ENCODE results near the gene TLCD4. TPM values are rescaled to one million over a fixed set of nuclear protein-coding genes. Genes with fewer than 3 reads are reported as not detected.

The TLCD4 gene
- total RNA-seq, 1 experiment from 2014 or later, result 2.9 TPM

DNA sequence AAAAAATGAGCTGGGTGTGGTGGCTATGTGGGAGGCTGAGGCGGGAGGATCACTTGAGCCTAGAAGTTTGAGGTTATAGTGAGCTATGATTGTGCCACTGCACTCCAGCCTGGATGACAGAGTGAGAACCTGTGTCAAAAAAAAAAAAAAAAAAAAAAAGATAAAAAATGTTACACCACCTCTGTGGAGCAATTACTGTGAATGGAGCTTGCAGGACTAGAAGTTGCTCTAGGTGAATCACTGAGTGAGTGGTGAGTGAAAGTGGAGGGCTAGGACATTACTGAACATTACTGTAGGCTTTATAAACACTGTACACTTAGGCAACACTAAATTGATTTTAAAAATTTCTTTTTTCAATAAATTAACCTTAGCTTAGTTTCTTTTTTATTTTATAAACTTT lies 21.9 kb downstream of the TLCD4 start:
- Histone ChIP-seq H3K36me3 (ENCODE audit: control insufficient read depth, insufficient read depth, low read length) (no peaks in the 10 kb centered on the region), H3K4me3 (ENCODE audit: low read depth in 2 of 2, low read length in 2 of 2) (no peak overlapping the region), H3K9me3 (ENCODE audit: control insufficient read depth, insufficient read depth, low read depth, low read length) (no peaks in the 10 kb centered on the region), H3K27ac (ENCODE audit: low read length) (no peak overlapping the region), H3K4me1 (ENCODE audit: control insufficient read depth, insufficient read depth, low read length) (no peaks in the 10 kb centered on the region), H3K27me3 (ENCODE audit: control insufficient read depth, insufficient read depth, low read length) (no peaks in the 10 kb centered on the region)
- no peak for DNase-seq (ENCODE audit: low read depth, low spot score)
- in situ Hi-C loops (cut with HindIII; ENCODE audit: low pct_unique_long_range_greater_than_20kb, low sequenced_read_pairs) (no loop called here), intact Hi-C loops (cut with micrococcal nuclease; ENCODE audit: unreplicated experiment) (no loop called here)
- no TSS peak for BruUV-seq (replicated peaks)
- CTCF ChIA-PET, result interaction anchor here (0.7 kb wide), 1 partner anchor 273 kb away, joined by 6 read pairs; no protein-coding TSS in a partner anchor
- no peak for ATAC-seq
- POLR2A ChIA-PET, result interaction anchor here (0.6 kb wide), 1 partner anchor 9 kb away, joined by 7 read pairs; no protein-coding TSS in a partner anchor
- no peak for TF ChIP-seq TCF7L2 (IDR thresholded peaks at IDR 0.05; ENCODE audit: low read depth, low read length)
- TF ChIP-seq SIN3A (IDR thresholded peaks at IDR 0.05; ENCODE audit: borderline replicate concordance, insufficient read depth, low read depth, low read length), result no peak
- TF ChIP-seq POLR2AphosphoS5 (IDR thresholded peaks at IDR 0.05; ENCODE audit: low read depth, low read length), result no peak
- TF ChIP-seq, protein P1, sequence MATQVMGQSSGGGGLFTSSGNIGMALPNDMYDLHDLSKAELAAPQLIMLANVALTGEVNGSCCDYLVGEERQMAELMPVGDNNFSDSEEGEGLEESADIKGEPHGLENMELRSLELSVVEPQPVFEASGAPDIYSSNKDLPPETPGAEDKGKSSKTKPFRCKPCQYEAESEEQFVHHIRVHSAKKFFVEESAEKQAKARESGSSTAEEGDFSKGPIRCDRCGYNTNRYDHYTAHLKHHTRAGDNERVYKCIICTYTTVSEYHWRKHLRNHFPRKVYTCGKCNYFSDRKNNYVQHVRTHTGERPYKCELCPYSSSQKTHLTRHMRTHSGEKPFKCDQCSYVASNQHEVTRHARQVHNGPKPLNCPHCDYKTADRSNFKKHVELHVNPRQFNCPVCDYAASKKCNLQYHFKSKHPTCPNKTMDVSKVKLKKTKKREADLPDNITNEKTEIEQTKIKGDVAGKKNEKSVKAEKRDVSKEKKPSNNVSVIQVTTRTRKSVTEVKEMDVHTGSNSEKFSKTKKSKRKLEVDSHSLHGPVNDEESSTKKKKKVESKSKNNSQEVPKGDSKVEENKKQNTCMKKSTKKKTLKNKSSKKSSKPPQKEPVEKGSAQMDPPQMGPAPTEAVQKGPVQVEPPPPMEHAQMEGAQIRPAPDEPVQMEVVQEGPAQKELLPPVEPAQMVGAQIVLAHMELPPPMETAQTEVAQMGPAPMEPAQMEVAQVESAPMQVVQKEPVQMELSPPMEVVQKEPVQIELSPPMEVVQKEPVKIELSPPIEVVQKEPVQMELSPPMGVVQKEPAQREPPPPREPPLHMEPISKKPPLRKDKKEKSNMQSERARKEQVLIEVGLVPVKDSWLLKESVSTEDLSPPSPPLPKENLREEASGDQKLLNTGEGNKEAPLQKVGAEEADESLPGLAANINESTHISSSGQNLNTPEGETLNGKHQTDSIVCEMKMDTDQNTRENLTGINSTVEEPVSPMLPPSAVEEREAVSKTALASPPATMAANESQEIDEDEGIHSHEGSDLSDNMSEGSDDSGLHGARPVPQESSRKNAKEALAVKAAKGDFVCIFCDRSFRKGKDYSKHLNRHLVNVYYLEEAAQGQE (IDR thresholded peaks at IDR 0.05; ENCODE audit: insufficient read depth in 1 of 2, low read depth in 2 of 2, low read length in 1 of 2), result no peak
- TF ChIP-seq CTCF (IDR thresholded peaks at IDR 0.05), result no peak

DNA sequence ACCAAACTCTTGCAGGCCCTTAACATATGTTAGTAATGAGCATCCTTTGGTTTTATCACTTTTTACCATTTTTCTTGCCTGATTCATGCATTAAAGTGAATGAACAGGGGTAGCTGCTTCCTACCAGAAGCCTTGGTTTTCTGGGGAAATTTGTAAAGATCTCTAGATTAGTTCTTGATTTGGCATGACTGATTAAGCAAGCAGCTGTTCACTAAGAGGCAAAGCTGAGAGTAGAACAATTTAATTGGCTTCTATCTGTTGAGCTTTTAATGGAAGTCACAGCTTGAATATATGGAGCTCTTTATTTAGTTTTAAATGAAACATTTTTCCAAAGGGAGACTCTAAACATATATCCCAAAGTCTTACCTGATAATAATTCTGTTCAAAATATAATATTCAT lies 23.6 kb downstream of the TLCD4 start:
- intact Hi-C loops (cut with micrococcal nuclease; ENCODE audit: unreplicated experiment), result no loop called here
- no TSS peak for BruUV-seq (replicated peaks)
- CTCF ChIA-PET, result interaction anchor here (0.6 kb wide), 2 partner anchors 93 to 100 kb away, joined by 3 to 5 read pairs; no protein-coding TSS in a partner anchor

GRCh38 chr1:95145493-95145892 lies 28.3 kb downstream of the TLCD4 start:
- intact Hi-C loops (cut with micrococcal nuclease; ENCODE audit: unreplicated experiment), result no loop called here
- H3K4me3 ChIP-seq (ENCODE audit: low read depth in 2 of 2, low read length in 2 of 2), result no peak overlapping the region
- in situ Hi-C loops (cut with HindIII; ENCODE audit: low pct_unique_long_range_greater_than_20kb, low sequenced_read_pairs), result no loop called here
- CTCF ChIA-PET, result no interaction called here
- H3K27ac ChIP-seq (ENCODE audit: low read length), result no peak overlapping the region
- BruUV-seq (replicated peaks), result no TSS peak
- H3K9me3 ChIP-seq (ENCODE audit: control insufficient read depth, insufficient read depth, low read depth, low read length), result no peaks in the 10 kb centered on the region
- ATAC-seq (no peak), DNase-seq (ENCODE audit: low read depth, low spot score) (no peak)
- POLR2A ChIA-PET, result no interaction called here
- no peak for TF ChIP-seq SIN3A (IDR thresholded peaks at IDR 0.05; ENCODE audit: borderline replicate concordance, insufficient read depth, low read depth, low read length)
- TF ChIP-seq POLR2AphosphoS5 (IDR thresholded peaks at IDR 0.05; ENCODE audit: low read depth, low read length), result no peak
- no peak for TF ChIP-seq CTCF (IDR thresholded peaks at IDR 0.05)
- no peak for TF ChIP-seq TCF7L2 (IDR thresholded peaks at IDR 0.05; ENCODE audit: low read depth, low read length)
- TF ChIP-seq, protein P1 (IDR thresholded peaks at IDR 0.05; ENCODE audit: insufficient read depth in 1 of 2, low read depth in 2 of 2, low read length in 1 of 2), result no peak
- H3K36me3 ChIP-seq (ENCODE audit: control insufficient read depth, insufficient read depth, low read length), result no peaks in the 10 kb centered on the region
- H3K27me3 ChIP-seq (ENCODE audit: control insufficient read depth, insufficient read depth, low read length), result no peaks in the 10 kb centered on the region
- H3K4me1 ChIP-seq (ENCODE audit: control insufficient read depth, insufficient read depth, low read length), result no peaks in the 10 kb centered on the region

More for the DNA sequence above, 23.6 kb downstream of the TLCD4 start:
- Histone ChIP-seq H3K27me3 (ENCODE audit: control insufficient read depth, insufficient read depth, low read length) (no peaks in the 10 kb centered on the region), H3K4me3 (ENCODE audit: low read depth in 2 of 2, low read length in 2 of 2) (no peak overlapping the region), H3K27ac (ENCODE audit: low read length) (no peak overlapping the region), H3K4me1 (ENCODE audit: control insufficient read depth, insufficient read depth, low read length) (no peaks in the 10 kb centered on the region), H3K9me3 (ENCODE audit: control insufficient read depth, insufficient read depth, low read depth, low read length) (no peaks in the 10 kb centered on the region), H3K36me3 (ENCODE audit: control insufficient read depth, insufficient read depth, low read length) (no peaks in the 10 kb centered on the region)
- DNase-seq (ENCODE audit: low read depth, low spot score) (no peak), ATAC-seq (no peak)
- no peak for TF ChIP-seq POLR2AphosphoS5 (IDR thresholded peaks at IDR 0.05; ENCODE audit: low read depth, low read length)
- in situ Hi-C loops (cut with HindIII; ENCODE audit: low pct_unique_long_range_greater_than_20kb, low sequenced_read_pairs), result no loop called here
- POLR2A ChIA-PET, result no interaction called here
